Measurements from ENCODE around the gene DKKL1. TPM values are rescaled to one million over a fixed set of nuclear protein-coding genes. Genes with fewer than 3 reads are reported as not detected.

Gene DKKL1
- polyA plus RNA-seq, 4 donors = 0.19 to 0.66 TPM; not detected in 2

- Histone ChIP-seq H3K9me3 (ENCODE audit: control insufficient read depth in 2 of 2, insufficient read depth in 1 of 2, low read depth in 1 of 2, low read length in 1 of 2) (peaks cover 0 to 6% of the 10 kb centered on the region in 2 donors), H3K4me3 (ENCODE audit: low read depth in 1 of 3, low read length in 3 of 3) (no peak overlapping the region), H3K4me1 (ENCODE audit: control insufficient read depth in 3 of 3, insufficient read depth in 2 of 3, low read depth in 1 of 3, low read length in 2 of 3) (no peaks in the 10 kb centered on the region), H3K27me3 (ENCODE audit: control insufficient read depth in 3 of 3, insufficient read depth in 3 of 3, low read length in 3 of 3) (no peaks in the 10 kb centered on the region), H3K27ac (ENCODE audit: low read depth in 1 of 3, low read length in 2 of 3) (no peak overlapping the region), H3K36me3 (ENCODE audit: control insufficient read depth in 3 of 3, insufficient read depth in 2 of 3, low read depth in 1 of 3, low read length in 3 of 3) (no peaks in the 10 kb centered on the region)
- WGBS, 3 donors = 86 to 89% (median 86%) methylated on average over 14 to 16 of the region's 16 CpGs
- no peak for DNase-seq
- no peak for FAIRE-seq
Measured at GRCh38 chr19:49374665-49375434, 11.2 kb downstream of the DKKL1 start.

- no peaks in the 10 kb centered on the region for H3K27me3 ChIP-seq (ENCODE audit: control insufficient read depth in 3 of 3, insufficient read depth in 3 of 3, low read length in 3 of 3)
- H3K36me3 ChIP-seq (ENCODE audit: control insufficient read depth in 3 of 3, insufficient read depth in 2 of 3, low read depth in 1 of 3, low read length in 3 of 3) = no peaks in the 10 kb centered on the region
- H3K4me1 ChIP-seq (ENCODE audit: control insufficient read depth in 3 of 3, insufficient read depth in 2 of 3, low read depth in 1 of 3, low read length in 2 of 3) = no peaks in the 10 kb centered on the region
- H3K27ac ChIP-seq (ENCODE audit: low read depth in 1 of 3, low read length in 2 of 3) = no peak overlapping the region
- peaks cover 0 to 7% of the 10 kb centered on the region in 2 donors for H3K9me3 ChIP-seq (ENCODE audit: control insufficient read depth in 2 of 2, insufficient read depth in 1 of 2, low read depth in 1 of 2, low read length in 1 of 2)
- 68 to 83% (median 76%) methylated on average over 3 of the region's 3 CpGs for WGBS, 3 donors
- FAIRE-seq (no peak), DNase-seq (no peak)
- no peak overlapping the region for H3K4me3 ChIP-seq (ENCODE audit: low read depth in 1 of 3, low read length in 3 of 3)
Measured at GRCh38 chr19:49378512-49378911, 14.8 kb downstream of the DKKL1 start.

GRCh38 chr19:49380391-49380790 lies 16.7 kb downstream of the DKKL1 start:
- 78 to 87% (median 83%) methylated on average over 3 of the region's 3 CpGs for WGBS, 3 donors
- Histone ChIP-seq H3K27me3 (ENCODE audit: control insufficient read depth in 3 of 3, insufficient read depth in 3 of 3, low read length in 3 of 3) (no peaks in the 10 kb centered on the region), H3K27ac (ENCODE audit: low read depth in 1 of 3, low read length in 2 of 3) (no peak overlapping the region), H3K9me3 (ENCODE audit: control insufficient read depth in 2 of 2, insufficient read depth in 1 of 2, low read depth in 1 of 2, low read length in 1 of 2) (peaks cover 0 to 7% of the 10 kb centered on the region in 2 donors), H3K36me3 (ENCODE audit: control insufficient read depth in 3 of 3, insufficient read depth in 2 of 3, low read depth in 1 of 3, low read length in 3 of 3) (no peaks in the 10 kb centered on the region), H3K4me3 (ENCODE audit: low read depth in 1 of 3, low read length in 3 of 3) (no peak overlapping the region), H3K4me1 (ENCODE audit: control insufficient read depth in 3 of 3, insufficient read depth in 2 of 3, low read depth in 1 of 3, low read length in 2 of 3) (no peaks in the 10 kb centered on the region)
- DNase-seq (no peak), FAIRE-seq (no peak)

- WGBS, 3 donors = 91 to 93% (median 92%) methylated on average over 5 of the region's 5 CpGs
Measured at GRCh38 chr19:49382639-49383038, 19.0 kb downstream of the DKKL1 start.

GRCh38 chr19:49383599-49383998 lies 19.9 kb downstream of the DKKL1 start:
- H3K36me3 ChIP-seq (ENCODE audit: control insufficient read depth in 3 of 3, insufficient read depth in 2 of 3, low read depth in 1 of 3, low read length in 3 of 3) = no peaks in the 10 kb centered on the region
- DNase-seq (no peak), FAIRE-seq (no peak)
- H3K27me3 ChIP-seq (ENCODE audit: control insufficient read depth in 3 of 3, insufficient read depth in 3 of 3, low read length in 3 of 3) = no peaks in the 10 kb centered on the region
- peaks cover 0 to 10% of the 10 kb centered on the region in 2 donors for H3K9me3 ChIP-seq (ENCODE audit: control insufficient read depth in 2 of 2, insufficient read depth in 1 of 2, low read depth in 1 of 2, low read length in 1 of 2)
- H3K4me1 ChIP-seq (ENCODE audit: control insufficient read depth in 3 of 3, insufficient read depth in 2 of 3, low read depth in 1 of 3, low read length in 2 of 3) = no peaks in the 10 kb centered on the region
- H3K27ac ChIP-seq (ENCODE audit: low read depth in 1 of 3, low read length in 2 of 3) = no peak overlapping the region
- WGBS, 3 donors = 29 to 91% (median 48%) methylated on average over 1 of the region's 1 CpG
- H3K4me3 ChIP-seq (ENCODE audit: low read depth in 1 of 3, low read length in 3 of 3) = no peak overlapping the region

More at GRCh38 chr19:49382639-49383038, 19.0 kb downstream of the DKKL1 start:
- DNase-seq (no peak), FAIRE-seq (no peak)
- Histone ChIP-seq H3K27me3 (ENCODE audit: control insufficient read depth in 3 of 3, insufficient read depth in 3 of 3, low read length in 3 of 3) (no peaks in the 10 kb centered on the region), H3K9me3 (ENCODE audit: control insufficient read depth in 2 of 2, insufficient read depth in 1 of 2, low read depth in 1 of 2, low read length in 1 of 2) (peaks cover 0 to 7% of the 10 kb centered on the region in 2 donors), H3K36me3 (ENCODE audit: control insufficient read depth in 3 of 3, insufficient read depth in 2 of 3, low read depth in 1 of 3, low read length in 3 of 3) (no peaks in the 10 kb centered on the region), H3K4me1 (ENCODE audit: control insufficient read depth in 3 of 3, insufficient read depth in 2 of 3, low read depth in 1 of 3, low read length in 2 of 3) (no peaks in the 10 kb centered on the region), H3K27ac (ENCODE audit: low read depth in 1 of 3, low read length in 2 of 3) (no peak overlapping the region), H3K4me3 (ENCODE audit: low read depth in 1 of 3, low read length in 3 of 3) (no peak overlapping the region)

- no peaks in the 10 kb centered on the region for H3K36me3 ChIP-seq (ENCODE audit: control insufficient read depth in 3 of 3, insufficient read depth in 2 of 3, low read depth in 1 of 3, low read length in 3 of 3)
- 39 to 51% (median 46%) methylated on average over 33 to 40 of the region's 40 CpGs for WGBS, 3 donors
- peaks cover 0 to 5% (median 0%) of the 10 kb centered on the region in 3 donors for H3K27me3 ChIP-seq (ENCODE audit: control insufficient read depth in 3 of 3, insufficient read depth in 3 of 3, low read length in 3 of 3)
- H3K4me3 ChIP-seq (ENCODE audit: low read depth in 1 of 3, low read length in 3 of 3) = no peak within 1 kb of the TSS
- DNase-seq = peak; percentile 56 to 61
- FAIRE-seq = no peak
- H3K27ac ChIP-seq (ENCODE audit: low read depth in 1 of 3, low read length in 2 of 3) = no peak within 1 kb of the TSS
- H3K4me1 ChIP-seq (ENCODE audit: control insufficient read depth in 3 of 3, insufficient read depth in 2 of 3, low read depth in 1 of 3, low read length in 2 of 3) = no peaks in the 10 kb centered on the region
- H3K9me3 ChIP-seq (ENCODE audit: control insufficient read depth in 2 of 2, insufficient read depth in 1 of 2, low read depth in 1 of 2, low read length in 1 of 2) = peaks cover 0 to 3% of the 10 kb centered on the region in 2 donors
Measured at GRCh38 chr19:49387936-49388372, 24.3 kb downstream of the DKKL1 start, which contains the start of gene KASH5. KASH5 (plus strand) TSS chr19:49388249; CDS start chr19:49390884, 2,635 bp downstream.

- Histone ChIP-seq H3K4me1 (ENCODE audit: control insufficient read depth in 3 of 3, insufficient read depth in 2 of 3, low read depth in 1 of 3, low read length in 2 of 3) (no peaks in the 10 kb centered on the region), H3K27ac (ENCODE audit: low read depth in 1 of 3, low read length in 2 of 3) (no peak overlapping the region)
- WGBS, 3 donors = 83 to 90% (median 89%) methylated on average over 20 of the region's 20 CpGs
Measured at GRCh38 chr19:49389406-49389805, 25.7 kb downstream of the DKKL1 start.

GRCh38 chr19:49390131-49390928 lies 26.7 kb downstream of the DKKL1 start:
- H3K4me3 ChIP-seq (ENCODE audit: low read depth in 1 of 3, low read length in 3 of 3) = no peak overlapping the region
- DNase-seq (no peak), FAIRE-seq (no peak)
- H3K36me3 ChIP-seq (ENCODE audit: control insufficient read depth in 3 of 3, insufficient read depth in 2 of 3, low read depth in 1 of 3, low read length in 3 of 3) = no peaks in the 10 kb centered on the region
- H3K27me3 ChIP-seq (ENCODE audit: control insufficient read depth in 3 of 3, insufficient read depth in 3 of 3, low read length in 3 of 3) = peaks cover 0 to 20% (median 0%) of the 10 kb centered on the region in 3 donors
- H3K4me1 ChIP-seq (ENCODE audit: control insufficient read depth in 3 of 3, insufficient read depth in 2 of 3, low read depth in 1 of 3, low read length in 2 of 3) = no peaks in the 10 kb centered on the region
- no peak overlapping the region for H3K27ac ChIP-seq (ENCODE audit: low read depth in 1 of 3, low read length in 2 of 3)
- WGBS, 3 donors = 52 to 66% (median 65%) methylated on average over 25 to 26 of the region's 26 CpGs
- H3K9me3 ChIP-seq (ENCODE audit: control insufficient read depth in 2 of 2, insufficient read depth in 1 of 2, low read depth in 1 of 2, low read length in 1 of 2) = peaks cover 0 to 3% of the 10 kb centered on the region in 2 donors

More at GRCh38 chr19:49389406-49389805, 25.7 kb downstream of the DKKL1 start:
- no peaks in the 10 kb centered on the region for H3K36me3 ChIP-seq (ENCODE audit: control insufficient read depth in 3 of 3, insufficient read depth in 2 of 3, low read depth in 1 of 3, low read length in 3 of 3)
- DNase-seq (no peak), FAIRE-seq (no peak)
- peaks cover 0 to 17% (median 0%) of the 10 kb centered on the region in 3 donors for H3K27me3 ChIP-seq (ENCODE audit: control insufficient read depth in 3 of 3, insufficient read depth in 3 of 3, low read length in 3 of 3)
- peaks cover 0 to 3% of the 10 kb centered on the region in 2 donors for H3K9me3 ChIP-seq (ENCODE audit: control insufficient read depth in 2 of 2, insufficient read depth in 1 of 2, low read depth in 1 of 2, low read length in 1 of 2)
- H3K4me3 ChIP-seq (ENCODE audit: low read depth in 1 of 3, low read length in 3 of 3) = no peak overlapping the region

Measured in small intestine (tissue), 7 donors.